Stimulated activated CD8-positive, alpha-beta memory T cell treated with anti-CD3 and anti-CD28 coated beads, Interleukin-15, amount 100 ng/mL, for 48 hours (primary cell): Measurements from ENCODE around the gene ZNF428.
"Not testable (repeated sequence)": the region's sequence is repeated elsewhere in the genome, so short reads cannot be mapped to it uniquely, and the experiment has no call there.

Experiments used
- DNase-seq, 2 donors: peaks; one replicate each; pipeline ENCODE4 v3.0.0-alpha.2; 2020; ENCODE audit warnings: low read depth in 2 of 2

Gene ZNF428

GRCh38 chr19:43639519-43640423 lies 20.3 kb upstream of the ZNF428 start, which contains the start of gene CADM4:
Gene CADM4, minus strand, starts transcription at chr19:43639850. Its CDS starts 60 bp downstream, at chr19:43639790.
- DNase-seq: no peak

GRCh38 chr19:43638995-43639518 lies 19.6 kb upstream of the ZNF428 start:
- no peak for DNase-seq

GRCh38 chr19:43638214-43638994 lies 19.0 kb upstream of the ZNF428 start:
- no peak for DNase-seq

DNA sequence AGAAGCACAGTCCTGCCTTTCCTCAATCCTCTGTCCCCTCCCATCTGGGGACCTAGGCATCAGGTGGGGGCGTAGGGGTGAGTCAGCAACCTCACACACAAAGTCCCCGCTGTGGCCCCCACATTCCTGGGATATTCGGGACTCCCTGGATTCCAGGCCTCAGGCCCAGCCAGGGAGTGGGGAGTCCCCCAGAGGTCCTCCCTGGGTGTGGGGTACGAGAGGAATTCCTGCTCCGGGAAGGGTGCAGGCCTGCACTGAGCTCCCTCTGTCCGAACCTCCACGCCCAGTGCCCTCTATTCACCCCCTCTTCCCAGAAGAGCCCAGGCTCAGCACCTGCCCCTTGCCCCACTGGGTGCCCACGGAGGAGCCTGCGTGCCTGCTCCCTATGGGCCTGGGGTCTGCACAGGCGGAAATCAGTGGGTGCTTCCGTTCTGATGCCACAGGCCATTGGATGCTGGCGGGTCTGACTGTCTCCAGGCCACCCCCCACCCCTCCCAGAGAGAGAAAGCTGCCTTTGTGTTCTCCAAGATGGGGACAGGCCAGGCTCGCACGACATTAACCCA lies 16.8 kb upstream of the ZNF428 start:
- no peak for DNase-seq

DNA sequence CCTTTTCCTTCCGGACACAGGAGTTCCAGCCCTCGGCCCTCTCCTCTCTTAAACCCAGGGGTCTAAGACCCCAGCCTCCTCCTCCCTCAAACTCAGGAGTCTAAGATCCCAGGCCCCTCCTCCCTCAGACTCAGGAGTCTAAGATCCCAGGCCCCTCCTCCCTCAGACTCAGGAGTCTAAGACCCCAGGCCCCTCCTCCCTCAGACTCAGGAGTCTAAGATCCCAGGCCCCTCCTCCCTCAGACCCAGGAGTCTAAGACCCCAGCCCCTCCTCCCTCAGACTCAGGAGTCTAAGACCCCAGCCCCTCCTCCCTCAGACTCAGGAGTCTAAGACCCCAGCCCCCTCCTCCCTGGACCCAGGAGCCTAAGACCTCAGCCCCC lies 16.1 kb upstream of the ZNF428 start:
- DNase-seq: not testable (repeated sequence)

DNA sequence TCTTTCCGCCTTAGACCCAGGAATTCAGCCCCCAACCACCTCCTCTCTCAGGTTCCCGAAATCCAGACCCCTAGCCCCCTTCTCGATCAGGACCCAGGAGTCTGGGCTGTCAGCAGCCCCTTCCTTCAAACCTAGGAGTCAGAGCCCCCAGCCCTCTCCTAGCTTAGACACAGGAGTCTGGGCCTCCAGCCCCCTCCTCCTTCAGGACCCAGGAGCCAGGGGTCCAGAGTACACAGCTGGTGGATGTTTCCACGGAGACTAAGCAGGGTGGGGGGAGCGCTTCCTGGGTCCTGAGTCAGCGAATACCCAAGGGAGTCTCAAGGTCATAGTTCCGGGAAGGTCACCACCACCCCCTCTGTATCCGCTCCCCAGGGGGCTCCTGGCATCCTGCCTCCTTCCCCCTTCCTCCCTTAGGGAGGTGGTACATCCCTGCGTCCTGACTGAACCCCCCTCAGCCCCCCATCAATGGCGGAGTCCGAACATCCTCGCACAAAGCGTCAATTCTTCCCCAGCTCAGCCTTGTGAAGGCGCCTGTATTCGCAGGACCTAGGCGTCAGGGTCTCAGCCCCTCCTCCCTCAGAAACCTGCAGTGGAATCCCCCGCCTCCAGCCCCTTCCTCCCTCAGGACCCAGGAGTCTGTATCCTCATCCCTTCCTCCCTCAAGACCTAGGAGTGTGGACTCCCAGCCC lies 15.6 kb upstream of the ZNF428 start:
- DNase-seq: no peak

GRCh38 chr19:43634506-43634871 lies 15.1 kb upstream of the ZNF428 start:
- no peak for DNase-seq

GRCh38 chr19:43634068-43634467 lies 14.6 kb upstream of the ZNF428 start:
- no peak for DNase-seq

- no peak for DNase-seq
Observed at GRCh38 chr19:43633520-43633919, 14.1 kb upstream of the ZNF428 start.

GRCh38 chr19:43631491-43631890 lies 12.1 kb upstream of the ZNF428 start:
- DNase-seq: no peak

DNA sequence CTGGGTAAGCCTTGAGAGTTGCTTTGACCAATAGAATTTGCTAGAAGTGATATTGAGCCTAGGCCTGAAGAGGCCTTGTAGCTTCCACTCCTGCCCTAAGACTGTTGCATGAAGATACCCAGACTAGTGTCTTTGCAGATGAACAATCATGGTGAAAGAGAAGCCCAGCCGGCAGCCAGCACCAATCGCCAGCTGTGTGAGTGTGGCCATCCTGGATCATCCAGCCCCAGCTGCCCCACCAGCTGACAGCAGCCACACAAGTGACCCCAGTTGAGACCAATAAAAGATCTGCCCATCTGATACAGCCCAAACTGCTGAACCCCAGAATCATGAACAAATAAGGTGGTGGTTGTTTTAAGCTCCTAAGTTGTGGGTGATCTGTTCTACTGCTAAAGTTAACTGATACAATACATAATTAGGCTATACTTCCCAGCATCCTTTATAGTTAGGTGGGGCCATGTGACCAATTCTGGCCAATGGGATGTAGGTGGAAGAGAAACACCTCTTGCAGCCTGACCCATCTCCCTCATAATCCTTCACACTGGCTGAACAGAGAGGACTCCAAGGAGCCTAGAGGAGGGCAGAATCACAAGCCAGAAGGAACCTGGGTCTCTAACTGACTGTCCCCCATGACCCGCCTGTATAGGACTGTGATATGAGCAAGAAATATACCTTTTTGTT lies 9.4 kb upstream of the ZNF428 start:
- no peak for DNase-seq

- DNase-seq: no peak
Observed at GRCh38 chr19:43626838-43627237, 7.4 kb upstream of the ZNF428 start.

DNA sequence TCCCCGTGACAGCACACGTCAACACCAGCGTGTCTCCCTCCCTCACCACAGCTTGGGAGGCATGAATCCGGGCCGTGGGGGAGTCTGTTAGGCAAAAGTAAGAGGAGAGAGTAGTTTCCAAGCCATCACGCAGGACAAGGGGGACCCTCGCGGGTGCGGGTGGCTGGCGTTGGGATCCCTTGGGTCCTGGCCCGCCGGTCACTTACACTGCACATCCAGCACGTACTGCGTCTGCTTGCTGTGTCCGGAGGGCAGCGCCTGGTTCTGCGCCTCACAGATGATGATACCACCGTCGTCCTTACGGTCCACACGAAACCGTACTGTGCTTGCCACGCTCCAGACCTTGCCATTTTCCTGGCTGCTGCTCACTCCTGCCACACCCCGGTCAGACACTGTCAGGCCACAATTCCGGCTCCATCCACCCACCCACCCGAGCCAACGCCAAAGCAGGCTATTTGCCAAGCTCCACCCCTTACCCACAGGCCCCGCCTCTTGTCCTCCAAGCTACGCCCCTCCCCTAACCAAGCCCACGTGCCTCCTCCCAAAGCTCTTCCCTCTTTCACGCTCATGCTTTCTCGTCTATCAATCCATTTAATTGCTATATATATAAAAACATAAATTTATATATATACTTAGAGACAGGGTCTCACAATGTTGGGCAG lies 6.6 kb upstream of the ZNF428 start:
- no peak for DNase-seq

GRCh38 chr19:43624933-43625332 lies 5.5 kb upstream of the ZNF428 start:
- DNase-seq: peak; percentile 74 to 80

GRCh38 chr19:43623889-43624670 lies 4.7 kb upstream of the ZNF428 start:
- DNase-seq: no peak

DNA sequence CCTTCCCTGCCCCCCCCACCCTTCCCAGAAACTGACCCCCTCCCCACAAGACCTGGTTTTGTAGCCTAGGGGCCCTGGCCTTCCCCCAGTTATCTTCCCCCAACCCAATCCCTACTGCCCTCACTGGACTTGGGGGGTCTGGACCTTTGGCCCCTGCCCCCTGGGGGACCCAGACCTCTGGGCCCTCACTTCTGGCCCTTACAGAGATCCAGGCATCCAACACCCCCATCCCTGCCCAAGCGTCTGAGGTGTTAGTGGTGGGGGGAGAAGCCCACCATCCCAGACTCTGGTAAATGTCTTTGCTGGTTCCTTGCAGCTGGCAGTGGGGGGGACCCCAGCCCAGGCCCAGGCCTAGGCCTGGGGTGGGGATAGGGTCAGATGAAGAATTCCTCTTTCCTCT lies 3.5 kb upstream of the ZNF428 start:
- no peak for DNase-seq

DNA sequence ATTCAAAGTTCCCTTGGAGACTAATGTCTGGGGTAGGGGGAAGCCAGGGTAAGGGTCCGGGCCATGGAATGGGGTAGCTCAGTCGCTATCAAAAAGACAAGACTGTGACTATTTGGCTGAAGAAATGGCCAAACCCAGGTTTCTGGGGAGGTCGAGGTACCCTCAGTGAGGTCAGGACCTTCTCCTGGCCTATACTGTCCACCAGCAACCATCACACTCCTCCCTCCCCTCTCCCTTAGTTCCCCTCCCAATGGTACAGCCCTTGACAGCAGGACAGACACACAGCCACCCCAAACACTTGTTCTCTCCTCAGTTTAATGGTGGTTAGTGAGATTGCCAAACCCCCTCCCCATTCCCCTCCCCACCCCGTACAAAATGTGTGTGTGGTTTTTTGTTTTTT lies 2.6 kb upstream of the ZNF428 start:
- DNase-seq: no peak

DNA sequence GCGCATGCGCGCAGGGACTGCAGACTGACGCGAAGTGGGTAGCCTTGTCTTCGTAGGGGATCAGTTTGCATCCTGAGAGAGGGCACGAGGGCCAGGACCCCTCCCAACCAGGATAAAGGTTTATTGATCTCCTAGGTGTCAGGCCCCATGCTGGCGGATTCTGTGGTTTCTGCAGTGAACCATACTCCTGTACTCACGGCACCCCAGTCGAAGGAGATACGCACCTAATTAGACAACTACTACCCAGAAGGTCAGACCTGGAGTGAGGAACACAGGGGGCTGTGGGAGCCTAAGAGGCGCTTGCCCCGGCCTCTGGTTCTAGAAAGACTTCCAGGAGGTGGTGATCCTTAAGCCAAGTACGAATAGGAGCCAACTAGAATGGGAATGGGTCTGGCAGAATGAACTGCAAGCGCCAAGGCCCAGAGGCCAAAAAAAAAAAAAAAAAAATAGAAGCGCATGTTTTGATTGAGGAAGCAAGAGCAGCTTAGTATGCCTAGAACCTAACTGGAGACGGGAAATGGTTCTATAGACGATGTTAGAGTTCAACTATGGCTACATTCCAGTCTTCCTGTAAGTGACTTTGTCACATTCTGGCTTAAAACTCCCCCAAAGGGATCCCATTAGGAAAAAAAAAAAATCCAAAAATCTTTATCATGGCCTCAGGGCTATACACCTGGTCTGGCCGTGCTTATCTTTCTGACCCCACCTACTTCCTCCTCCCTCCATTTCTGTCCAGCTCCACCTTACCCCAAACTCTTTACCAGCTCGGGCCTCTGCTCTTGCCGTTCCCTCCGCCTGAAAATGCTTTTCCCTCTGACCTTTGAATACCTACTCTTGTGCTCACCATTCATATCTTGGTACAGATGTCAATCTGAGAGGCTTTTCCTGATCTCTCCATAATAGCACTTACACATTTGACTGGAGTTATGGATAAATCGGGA lies 902 bp upstream of the ZNF428 start:
- DNase-seq: peak in 1 of 2 donors; percentile 82

DNA sequence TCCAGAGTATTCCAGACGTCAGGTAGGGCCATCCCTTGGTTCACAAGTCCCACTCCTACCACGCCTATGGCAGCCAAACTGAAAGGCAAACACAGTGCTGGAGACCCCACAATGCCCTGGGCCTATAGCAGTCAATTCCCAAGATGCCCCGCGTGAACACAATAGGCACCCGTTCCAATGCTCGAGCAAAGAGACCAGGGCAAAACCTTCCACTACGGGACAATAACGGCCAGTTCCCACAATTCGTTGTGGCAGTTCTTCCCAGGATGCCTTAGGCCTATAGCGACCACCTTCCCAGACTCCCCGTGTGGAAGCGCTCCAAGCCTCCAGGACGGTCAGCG lies 538 bp downstream of the ZNF428 start:
- peak in 1 of 2 donors; percentile 44 for DNase-seq
